D721Med (cell line): Measurements from ENCODE around the gene HNF1B.

Source experiments
- DNase-seq: peaks from one replicate; pipeline ENCODE4 v3.0.0; 2011; ENCODE audit warnings: low spot score; ENCODE audit not compliant: insufficient read length
- FAIRE-seq: peaks from 2 replicates; lab custom pipeline; 2011; peaks lifted over from hg19 to GRCh38; lab: Jason Lieb, UNC
- TF ChIP-seq, protein P1 (sequence below): IDR thresholded peaks from 2 replicates; pipeline ENCODE4 v1.5.1; 2012; ENCODE audit warnings: mild to moderate bottlenecking, control low read depth; ENCODE audit not compliant: insufficient read depth; ENCODE audit errors: missing control alignments

HNF1B gene

DNA sequence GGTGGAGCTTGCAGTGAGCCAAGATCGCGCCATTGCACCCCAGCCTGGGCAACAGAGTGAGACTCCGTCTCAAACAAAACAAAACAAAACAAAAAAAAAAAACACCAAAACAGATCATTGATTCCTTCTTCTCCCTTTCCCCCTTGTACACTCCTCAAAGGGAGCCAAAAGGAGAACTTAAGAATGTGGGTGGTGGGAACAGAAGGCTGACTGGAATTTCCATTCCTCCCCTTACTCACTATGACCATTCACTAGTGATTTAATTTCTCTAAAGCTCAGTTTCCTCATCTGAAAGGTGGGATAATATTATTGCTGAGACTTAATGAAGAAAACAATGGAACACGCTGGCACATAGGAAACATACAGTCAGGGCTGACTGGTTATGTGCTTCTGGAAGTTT is 17.1 kb upstream of the HNF1B start:
- TF ChIP-seq, protein P1, sequence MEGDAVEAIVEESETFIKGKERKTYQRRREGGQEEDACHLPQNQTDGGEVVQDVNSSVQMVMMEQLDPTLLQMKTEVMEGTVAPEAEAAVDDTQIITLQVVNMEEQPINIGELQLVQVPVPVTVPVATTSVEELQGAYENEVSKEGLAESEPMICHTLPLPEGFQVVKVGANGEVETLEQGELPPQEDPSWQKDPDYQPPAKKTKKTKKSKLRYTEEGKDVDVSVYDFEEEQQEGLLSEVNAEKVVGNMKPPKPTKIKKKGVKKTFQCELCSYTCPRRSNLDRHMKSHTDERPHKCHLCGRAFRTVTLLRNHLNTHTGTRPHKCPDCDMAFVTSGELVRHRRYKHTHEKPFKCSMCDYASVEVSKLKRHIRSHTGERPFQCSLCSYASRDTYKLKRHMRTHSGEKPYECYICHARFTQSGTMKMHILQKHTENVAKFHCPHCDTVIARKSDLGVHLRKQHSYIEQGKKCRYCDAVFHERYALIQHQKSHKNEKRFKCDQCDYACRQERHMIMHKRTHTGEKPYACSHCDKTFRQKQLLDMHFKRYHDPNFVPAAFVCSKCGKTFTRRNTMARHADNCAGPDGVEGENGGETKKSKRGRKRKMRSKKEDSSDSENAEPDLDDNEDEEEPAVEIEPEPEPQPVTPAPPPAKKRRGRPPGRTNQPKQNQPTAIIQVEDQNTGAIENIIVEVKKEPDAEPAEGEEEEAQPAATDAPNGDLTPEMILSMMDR, result no peak
- FAIRE-seq, result no peak
- no peak for DNase-seq

DNA sequence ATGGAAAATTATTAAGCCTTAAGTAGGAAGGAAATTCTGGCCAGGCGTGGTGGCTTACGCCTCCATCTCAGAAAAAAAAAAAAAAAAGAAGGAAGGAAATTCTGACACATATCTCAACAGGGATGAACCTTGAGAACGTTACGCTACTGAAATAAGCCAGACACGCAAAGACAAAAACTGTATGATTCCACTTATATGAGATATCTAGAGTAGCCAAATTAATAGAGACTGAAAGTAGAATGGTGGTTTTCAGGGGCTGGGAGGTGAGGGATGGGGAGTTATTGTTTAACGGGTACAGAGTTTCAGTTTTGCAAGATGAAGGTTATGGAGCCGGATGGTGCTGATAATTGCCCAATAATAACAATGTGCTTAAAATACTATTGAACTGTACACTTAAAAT is 16.2 kb upstream of the HNF1B start:
- DNase-seq, result no peak
- TF ChIP-seq, protein P1, result no peak
- FAIRE-seq, result no peak

DNA sequence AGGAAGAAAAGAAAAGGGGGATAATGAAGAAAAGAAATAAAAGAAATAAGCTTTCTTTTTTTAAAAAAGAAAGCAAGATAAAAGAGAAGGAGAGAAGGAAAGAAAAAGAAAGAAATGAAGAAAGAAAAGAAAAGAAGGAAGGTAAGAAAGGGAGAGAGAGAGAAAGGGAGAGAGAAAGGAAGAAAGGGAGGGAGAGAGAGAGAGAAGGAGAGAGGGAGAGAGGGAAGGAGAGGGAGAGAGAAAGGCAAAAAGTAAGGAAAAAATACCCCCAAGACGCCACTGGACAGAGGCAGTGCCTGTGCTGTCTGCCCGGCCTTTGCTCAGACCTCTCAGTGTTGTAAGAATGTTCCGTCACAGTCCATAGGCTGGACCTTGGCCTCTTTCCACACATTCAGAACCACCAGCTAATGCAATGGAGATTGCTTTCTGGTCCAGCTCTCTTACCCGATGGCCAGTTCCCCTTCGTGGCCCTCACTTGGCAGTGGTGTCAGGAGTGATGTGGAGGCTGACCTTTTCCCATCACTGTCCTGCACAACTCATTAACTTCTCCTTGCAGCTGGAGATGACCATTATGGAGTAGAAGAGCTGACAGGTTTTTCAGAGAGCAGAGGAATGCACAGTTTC is 14.3 kb upstream of the HNF1B start:
- TF ChIP-seq, protein P1, result no peak
- no peak for FAIRE-seq

DNA sequence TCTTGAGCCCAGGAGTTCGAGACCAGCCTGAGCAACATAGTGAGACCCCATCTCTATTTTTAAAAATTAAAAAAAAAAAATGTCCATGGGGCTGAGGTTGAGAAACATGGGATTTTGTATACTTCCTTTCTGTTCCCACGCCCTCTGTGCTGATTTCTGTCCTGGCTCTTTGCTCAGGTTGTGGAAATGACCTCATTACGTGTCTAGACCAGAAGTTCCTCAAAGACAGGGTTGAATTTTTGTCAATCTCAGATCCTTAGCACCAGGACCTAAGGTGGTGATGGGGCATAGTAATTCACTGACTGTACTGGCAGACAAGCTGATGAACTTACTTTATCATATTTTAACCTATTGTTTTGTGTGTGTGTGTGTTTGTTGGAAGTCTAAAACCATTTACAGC is 11.2 kb upstream of the HNF1B start:
- DNase-seq, result no peak
- TF ChIP-seq, protein P1, result no peak
- FAIRE-seq, result no peak

More for the DNA sequence above, 14.3 kb upstream of the HNF1B start:
- no peak for DNase-seq

GRCh38 chr17:37755455-37755854 is 10.6 kb upstream of the HNF1B start:
- no peak for DNase-seq
- TF ChIP-seq, protein P1, result no peak
- FAIRE-seq, result no peak

- DNase-seq (no peak), FAIRE-seq (no peak)
- TF ChIP-seq, protein P1, result no peak
These were observed 9.5 kb upstream of the HNF1B start for GRCh38 chr17:37754363-37754762.

DNA sequence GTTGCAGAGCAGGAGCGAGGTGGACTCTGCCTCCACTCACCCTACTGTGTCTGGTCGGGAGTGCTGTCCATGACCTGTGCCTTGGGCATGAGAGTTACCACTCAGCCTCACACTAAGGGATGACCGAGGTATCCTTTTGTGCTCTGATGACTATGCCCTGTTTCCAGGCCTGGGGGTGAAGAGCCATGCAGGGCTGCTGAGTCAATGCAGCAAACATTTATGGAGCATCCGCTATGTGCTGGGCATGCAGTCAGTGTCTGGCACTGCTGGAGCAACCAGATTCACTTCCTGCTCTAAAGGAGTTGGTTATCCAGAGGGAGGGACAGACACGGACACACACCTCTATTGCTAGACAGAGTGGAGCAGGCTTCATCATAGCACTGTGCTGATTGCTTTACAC is 7.6 kb upstream of the HNF1B start:
- TF ChIP-seq, protein P1, result no peak
- DNase-seq (no peak), FAIRE-seq (no peak)
